GM21737 (cell line): Measurements from ENCODE around the gene RARA.
"Not testable (repeated sequence)": the region's sequence is repeated elsewhere in the genome, so short reads cannot be mapped to it uniquely, and the experiment has no call there.

Experiments used
- ATAC-seq: cut with Tn5 transposase; IDR thresholded peaks from one replicate; pipeline ENCODE4 v1.9.1; 2021; ENCODE audit warnings: mild to moderate bottlenecking, moderate library complexity; ENCODE audit not compliant: unreplicated experiment

The RARA gene

GRCh38 chr17:40297511-40297910, 11.5 kb upstream of the RARA start:
- ATAC-seq = no peak

- no peak for ATAC-seq
Measured at GRCh38 chr17:40298726-40299125, 10.3 kb upstream of the RARA start.

GRCh38 chr17:40299159-40299757, 9.7 kb upstream of the RARA start:
- ATAC-seq = not testable (repeated sequence)

DNA sequence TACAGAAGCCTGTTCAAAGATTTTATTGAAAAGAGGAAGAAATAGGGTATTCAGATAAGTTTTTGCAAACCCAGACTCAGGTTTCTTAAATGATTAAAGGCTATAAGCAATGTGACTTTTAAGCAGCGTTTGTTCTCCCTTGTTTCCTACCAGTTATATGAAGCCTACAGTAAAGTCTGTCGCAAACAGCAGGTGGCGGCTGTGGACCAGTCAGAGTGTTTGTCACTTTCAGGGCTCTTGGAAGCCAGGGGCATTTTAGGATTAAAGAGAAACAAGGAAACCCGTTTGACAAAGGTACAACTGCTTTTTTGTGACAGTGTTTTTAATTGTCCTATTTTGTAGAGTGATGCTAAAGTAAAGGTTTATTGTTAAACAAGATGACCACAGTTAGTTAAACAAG, 7.7 kb upstream of the RARA start:
- no peak for ATAC-seq

DNA sequence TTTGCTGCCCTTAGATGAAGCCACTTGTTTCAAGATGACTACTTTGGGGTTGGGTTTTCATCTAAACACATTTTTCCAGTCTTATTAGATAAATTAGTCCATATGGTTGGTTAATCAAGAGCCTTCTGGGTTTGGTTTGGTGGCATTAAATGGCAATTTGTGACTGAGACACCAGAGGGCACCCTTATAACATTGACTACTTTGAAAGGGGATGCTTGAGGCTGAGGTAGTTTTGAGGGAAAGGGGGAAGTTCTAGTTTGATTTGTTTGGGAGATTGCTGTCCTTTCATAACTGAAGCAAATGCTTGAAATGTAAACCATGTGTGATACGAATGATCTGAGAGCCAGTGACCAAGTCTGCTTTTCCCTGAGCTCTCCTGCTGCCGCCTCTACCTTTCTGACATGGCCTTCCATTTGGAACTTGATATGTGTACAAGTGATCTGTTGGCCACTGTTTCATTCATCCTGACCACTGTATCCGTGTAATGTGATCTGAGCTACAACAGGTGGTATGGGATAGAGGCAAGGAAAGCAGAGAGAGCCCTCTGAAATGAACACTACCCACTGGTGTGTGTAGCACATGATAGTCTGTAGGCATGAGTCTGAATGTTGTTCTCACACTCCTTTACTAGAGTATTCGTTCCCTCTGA, 5.8 kb upstream of the RARA start:
- ATAC-seq = no peak

- no peak for ATAC-seq
Measured at GRCh38 chr17:40303708-40304551, 5.0 kb upstream of the RARA start.

GRCh38 chr17:40304552-40304863, 4.5 kb upstream of the RARA start:
- ATAC-seq = not testable (repeated sequence)

DNA sequence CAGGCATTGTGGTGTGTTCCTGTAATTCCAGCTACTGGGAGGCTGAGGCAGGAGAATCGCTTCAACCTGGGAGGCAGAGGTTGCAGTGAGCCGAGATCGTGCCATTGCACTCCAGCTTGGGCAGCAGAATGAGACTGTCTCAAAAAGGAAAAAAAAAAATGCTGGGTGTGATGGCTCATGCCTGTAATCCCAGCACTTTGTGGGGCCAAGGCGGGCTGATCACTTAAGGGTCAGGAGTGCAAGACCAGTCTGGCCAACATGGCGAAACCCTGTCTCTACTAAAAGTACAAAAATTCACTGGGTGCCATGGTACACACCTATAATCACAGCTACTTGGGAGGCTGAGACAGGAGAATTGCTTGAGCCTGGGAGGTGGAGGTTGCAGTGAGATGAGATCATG, 4.1 kb upstream of the RARA start:
- not testable (repeated sequence) for ATAC-seq

- ATAC-seq = no peak
Measured at GRCh38 chr17:40306395-40306794, 2.6 kb upstream of the RARA start.

DNA sequence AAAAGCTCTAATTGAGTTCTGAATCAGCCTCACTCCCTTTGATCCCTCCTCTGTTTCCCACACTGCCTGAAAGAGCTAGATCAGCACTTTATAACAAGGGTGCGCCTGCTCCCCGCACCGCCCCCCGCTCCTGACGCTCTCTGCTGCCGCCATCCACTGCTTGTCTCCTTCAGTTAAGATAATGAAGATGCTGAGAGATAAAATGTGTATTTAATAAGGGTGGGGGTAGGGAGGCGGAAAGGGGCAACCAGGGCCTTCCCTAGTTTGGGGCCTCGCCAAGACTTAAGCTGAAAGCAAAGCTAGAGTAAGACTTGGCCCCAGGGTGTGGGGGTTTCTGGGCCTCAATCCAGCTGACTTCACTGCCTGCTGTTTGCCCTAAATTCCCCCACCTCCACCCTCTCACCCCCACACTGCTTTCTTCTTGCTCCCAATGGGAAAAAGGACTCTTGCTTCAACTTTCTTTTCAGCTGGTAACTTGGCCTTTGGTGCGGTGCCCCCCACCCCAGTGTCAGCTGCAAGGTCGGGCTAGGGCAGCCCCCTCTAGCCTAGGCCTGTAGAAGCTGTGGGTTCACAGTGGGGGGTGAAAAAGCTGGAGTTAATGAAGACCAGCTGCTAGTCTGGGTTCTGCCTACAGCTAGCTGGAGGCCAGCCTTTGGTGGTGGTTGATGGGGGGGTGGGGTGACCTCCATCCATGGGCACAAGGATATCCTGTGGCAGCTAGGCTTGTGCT, 1.8 kb upstream of the RARA start:
- ATAC-seq = no peak

DNA sequence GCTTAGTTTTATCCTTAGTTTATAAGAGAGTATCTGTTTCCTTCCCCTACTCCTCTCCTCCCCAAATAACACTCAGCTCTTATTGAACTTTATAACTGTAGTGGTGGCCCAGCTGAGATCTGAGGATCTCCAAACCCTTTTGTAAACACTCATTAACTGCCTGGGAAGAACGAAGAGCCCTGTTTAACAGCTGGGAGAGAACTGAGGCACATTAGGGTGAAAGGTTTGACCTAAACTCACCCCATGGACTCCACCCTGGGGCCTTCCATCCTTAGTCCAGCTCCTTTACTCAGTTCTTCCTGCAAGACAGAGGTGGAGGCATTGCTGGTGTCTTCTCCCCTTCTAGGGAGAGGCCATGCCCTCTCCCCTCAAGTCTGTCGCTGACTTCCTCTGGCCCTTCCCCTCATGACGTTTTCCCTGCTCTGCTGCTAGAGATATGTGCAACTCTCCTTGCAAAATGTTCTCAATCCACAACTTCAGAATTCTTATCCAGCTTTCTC, 1.2 kb upstream of the RARA start:
- ATAC-seq = no peak

DNA sequence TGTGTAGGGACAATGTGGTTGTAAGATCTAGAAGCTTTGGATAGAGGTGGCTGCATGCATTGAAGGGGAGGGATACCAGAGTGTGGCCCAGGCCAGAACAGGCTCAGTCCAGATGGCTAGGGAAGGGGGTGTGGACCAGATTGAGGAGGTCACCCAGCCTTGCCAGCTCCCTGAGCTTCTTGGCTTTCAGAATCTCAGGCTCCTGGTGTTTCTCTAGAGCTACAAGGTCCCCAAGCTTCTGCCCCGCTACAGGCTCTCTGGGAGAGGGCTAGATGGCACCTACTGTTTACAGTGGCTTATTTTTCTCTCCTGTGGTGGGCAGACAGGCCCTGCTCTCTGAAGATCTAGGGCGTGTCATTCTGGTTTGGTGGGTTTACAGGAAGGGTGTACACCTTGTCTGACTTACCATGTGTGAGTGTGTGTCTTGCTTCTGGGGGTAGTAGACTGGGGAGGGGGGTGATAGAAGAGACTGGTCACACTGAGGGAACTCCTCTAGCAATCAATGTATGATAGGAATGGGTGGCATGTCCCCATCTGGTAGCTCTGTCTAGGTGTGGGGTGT, 1.1 kb downstream of the RARA start:
- no peak for ATAC-seq

- no peak for ATAC-seq
Measured at GRCh38 chr17:40310882-40311391, 2.0 kb downstream of the RARA start.

DNA sequence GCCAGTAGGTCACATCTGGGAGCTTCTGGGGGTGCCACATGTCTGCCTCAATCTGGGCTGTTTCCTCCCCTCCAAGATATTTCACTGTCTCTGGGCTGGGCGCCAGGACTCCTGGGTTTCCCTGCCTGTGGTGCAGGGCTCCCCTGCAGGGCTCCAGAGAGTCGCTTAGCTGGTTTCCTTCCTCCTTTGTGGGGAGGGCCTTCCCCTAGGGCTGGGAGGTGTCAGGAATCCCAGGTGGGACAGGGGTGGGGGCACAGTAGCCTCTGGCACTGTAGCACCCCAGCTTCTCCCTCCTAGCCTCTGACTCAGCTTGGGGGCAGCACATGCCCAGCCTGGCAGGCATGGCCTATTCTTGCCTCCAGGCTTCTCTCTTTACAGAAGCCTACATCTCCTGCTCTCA, 2.6 kb downstream of the RARA start:
- ATAC-seq = no peak

DNA sequence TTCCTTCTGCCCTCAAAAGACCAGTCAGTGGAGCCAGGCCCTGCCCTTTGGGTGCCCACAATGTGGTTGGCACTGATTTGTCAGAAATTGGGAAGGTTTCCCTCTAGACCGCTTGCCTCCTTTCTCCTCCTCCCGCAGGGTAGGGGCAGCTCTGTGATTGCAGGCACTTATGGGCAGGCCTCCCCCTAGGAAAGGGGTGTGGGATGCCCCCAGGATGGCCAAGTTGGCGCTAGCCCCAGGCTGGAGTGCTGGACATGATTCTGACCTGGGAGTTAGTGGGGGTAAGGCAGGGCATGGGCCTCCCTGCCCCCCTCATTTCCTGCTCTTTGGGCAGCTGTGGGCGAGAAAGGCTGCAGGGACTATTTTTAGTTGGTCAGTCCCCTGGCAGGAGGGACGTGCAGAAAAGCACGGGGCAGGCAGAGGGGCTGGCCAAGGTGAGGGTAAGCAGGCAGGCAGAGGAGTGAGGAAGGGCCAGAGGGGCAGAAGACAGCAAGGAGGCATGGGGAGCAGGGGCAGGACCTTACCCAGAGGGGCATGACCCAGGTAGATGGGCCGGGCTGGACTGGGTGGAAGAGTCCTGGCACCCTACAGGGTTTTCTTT, 3.3 kb downstream of the RARA start:
- ATAC-seq = no peak

DNA sequence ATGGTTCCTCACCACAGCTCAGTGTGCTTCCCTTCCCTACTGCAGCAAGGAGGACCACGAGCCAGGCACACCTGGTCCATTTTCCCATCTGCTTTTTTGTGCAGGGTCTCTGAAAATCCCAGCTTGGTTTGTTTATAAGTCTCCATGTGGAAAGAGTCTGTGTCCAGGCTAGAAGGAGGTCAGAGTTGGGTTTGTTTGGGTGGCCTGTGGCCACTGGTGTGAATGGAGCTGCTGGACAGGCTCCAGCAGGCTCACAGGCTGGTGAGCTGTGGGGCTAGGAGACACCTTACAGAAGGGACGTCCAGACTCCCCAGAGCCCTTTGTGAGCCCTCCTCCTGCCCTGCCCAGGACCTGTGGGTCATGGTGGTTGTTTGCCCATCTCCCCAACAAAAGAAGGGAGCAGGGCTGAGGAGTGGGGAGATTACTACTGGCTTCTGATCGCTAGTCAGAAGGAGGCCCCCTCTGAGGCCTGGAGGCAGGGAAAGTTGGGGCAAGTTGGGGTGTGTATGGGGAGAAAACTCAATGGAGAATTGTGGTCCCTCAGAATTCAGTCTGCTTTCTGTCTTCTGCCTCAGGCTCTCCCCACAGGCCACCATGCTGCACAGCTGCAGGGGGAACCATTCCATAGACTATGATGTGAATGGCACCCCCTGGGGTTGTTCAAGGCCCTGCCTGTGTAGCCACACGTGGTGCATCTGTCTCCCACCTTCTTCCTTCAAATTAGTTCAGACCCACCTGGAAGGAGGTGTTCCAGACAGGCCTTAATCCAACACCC, 4.1 kb downstream of the RARA start:
- no peak for ATAC-seq

GRCh38 chr17:40313668-40314583, 4.9 kb downstream of the RARA start:
- no peak for ATAC-seq

DNA sequence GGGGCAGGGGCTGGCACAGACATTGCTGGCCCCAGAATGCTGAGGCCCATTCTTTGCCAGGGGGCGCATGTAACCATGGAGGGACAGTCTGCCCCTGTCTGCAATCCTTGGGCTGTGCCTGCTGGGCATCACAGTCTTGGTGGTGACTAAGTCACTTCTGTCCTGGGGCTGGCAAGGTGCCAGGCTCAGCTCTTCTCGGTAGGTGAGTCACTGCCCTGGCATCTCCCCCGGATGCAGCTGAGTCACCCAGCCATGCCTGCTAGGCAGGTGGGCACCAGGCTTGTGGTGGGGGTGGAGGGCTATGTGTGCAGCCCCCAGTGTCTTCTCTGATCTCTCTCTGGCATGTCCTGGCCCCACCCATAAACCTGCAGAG, 5.6 kb downstream of the RARA start:
- ATAC-seq = no peak

DNA sequence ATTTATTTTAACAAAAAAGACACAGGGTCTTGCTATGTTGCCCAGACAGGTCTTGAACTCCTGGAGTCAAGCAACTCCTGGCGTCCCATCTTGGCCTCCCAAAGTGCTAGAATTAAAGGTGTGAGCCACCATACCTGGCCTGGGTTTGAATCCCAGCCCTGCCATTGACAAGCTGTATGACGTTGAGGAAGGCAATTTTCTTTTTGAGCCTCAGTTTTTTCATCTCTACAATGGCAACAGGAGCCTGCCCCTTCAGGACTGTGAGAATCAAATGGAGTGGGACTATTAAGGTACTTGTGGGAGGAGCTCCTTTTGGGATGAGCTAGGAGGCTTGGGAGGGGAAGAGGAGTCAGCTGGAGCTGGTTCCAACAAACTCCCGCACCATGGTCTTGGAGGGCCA, 6.2 kb downstream of the RARA start:
- no peak for ATAC-seq
